GM18519 (cell line): ENCODE results near the gene TBL3.
"Not testable (repeated sequence)": the region's sequence is repeated elsewhere in the genome, so short reads cannot be mapped to it uniquely, and the experiment has no call there.

Source experiments
- ATAC-seq: cut with Tn5 transposase; IDR thresholded peaks from one replicate; pipeline ENCODE4 v1.9.1; 2021; ENCODE audit warnings: mild to moderate bottlenecking, moderate library complexity; ENCODE audit not compliant: unreplicated experiment, low FRiP score

The TBL3 gene

DNA sequence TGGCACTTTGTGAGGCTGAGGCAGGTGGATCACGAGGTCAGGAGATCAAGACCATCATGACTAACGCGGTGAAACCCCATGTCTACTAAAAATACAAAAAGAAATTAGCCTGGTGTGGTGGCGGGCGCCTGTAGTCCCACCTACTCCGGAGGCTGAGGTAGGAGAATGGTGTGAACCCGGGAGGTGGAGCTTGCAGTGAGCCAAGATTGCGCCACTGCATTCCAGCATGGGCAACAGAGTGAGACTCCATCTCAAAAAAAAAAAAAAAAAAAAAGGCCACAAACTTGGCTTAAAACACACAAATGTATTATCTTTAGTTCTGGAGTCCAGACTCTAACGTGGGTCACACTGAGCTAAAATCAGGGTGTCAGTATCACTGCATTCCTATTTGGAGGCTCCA is 39.9 kb downstream of the TBL3 start:
- ATAC-seq: not testable (repeated sequence)

DNA sequence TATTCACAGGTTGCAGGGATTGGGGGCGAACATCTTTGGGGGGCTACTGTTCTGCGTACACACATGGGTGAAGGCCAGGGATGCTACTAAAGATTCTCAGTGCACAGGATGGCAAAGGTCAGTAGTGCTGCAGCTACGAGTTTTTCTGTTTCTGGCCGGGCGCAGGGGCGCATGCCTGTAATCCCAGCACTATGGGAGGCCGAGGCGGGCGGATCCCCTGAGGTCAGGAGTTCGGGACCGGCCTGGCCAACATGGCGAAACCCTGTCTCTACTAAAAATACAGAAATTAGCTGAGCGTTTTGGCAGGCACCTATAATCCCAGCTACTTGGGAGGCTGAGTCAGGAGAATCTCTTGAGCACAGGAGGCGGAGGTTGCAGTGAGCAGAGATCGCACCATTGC is 41.7 kb downstream of the TBL3 start:
- no peak for ATAC-seq

DNA sequence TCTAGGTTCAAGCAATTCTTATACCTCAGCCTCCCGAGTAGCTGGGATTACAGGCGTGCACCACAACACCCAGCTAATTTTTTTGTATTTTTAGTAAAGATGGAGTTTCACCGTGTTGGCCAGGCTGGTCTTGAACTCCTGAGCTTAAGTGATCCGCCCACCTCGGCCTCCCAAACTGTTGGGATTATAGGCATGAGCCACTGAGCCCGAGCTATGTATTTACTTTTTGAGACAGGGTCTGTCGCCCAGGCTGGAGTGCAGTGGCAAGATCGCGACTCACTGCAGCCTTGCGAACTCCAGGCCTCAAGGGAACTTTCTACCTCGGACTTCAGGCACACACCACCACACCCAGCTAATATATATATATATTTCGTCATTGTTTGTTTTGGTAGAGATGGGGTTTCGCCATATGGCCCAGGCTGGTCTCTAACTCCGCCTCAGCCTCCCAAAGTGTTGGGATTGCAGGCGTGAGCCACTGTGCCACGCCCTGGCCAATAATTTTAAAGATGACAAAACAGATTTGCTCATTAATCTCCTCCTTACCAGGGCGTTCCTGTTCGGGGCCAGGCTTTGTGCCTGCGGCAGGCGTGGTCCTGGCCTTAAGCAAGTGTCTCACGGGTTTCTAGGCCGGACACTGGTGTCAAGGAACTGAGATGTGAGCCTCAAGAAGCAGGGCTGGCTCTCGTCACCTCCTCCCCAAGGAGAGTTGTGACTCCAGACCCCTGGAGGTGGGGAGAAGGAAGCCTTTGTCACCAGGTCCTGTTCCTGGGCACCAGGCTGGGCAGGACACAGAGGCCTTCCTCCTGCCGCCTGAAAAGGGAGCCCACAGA is 43.5 kb downstream of the TBL3 start:
- ATAC-seq: no peak

DNA sequence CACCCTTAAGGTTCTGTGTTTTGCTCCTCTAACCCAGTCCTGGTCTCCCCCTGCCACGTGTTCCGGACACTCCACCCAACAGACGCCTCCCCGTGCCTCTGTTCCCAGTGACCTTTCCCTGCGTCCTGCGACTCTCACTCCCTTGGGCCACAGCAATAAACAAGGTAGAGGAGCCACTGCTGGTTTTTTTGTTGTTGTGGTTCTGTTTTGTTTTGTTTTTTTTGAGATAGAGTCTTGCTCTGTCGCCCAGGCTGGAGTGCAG is 44.0 kb downstream of the TBL3 start:
- no peak for ATAC-seq

DNA sequence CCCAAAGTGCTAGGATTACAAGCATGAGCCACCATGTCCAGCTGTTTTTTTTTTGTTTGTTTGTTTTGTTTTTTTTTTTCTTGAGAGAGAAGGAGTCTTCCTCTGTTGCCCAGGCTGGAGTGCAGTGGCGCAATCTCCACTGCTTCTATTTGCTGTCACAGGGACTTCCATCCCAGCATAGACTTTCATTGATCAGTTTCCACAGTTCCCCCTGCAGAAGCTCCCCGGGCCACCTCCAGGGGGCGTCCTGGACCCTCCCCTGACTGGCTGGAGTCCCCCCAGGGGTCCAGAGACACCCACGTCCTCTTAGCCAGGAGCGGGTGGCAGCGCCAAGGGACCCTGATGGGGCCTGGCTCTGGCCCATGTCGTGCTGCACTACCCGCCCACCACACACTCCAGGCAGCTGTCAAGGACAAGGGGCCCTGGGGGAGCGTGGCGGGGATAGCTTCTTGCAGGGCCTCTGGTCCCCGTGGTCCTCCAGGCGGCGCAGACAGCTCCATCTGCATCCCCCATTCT is 44.6 kb downstream of the TBL3 start:
- no peak for ATAC-seq

DNA sequence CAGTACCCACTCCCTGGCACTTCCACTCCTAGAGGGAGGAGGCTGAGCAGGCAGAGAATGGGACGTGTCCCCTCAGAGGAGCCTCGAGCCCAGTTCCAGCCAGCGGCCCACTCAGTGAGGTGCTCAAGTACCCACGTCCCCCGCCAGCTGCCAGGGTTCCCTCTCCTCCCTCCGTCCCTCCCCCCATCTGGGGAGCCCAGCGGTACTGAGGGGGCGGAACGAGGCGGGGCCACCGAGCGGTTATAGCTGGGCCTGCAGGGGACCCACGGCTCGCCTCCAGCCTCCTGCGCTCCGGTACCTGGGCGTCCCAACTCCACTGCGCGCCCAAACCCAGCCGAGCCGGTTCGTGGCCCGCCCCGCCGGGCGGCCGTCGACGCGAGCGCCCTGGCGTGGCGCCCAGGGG is 47.7 kb downstream of the TBL3 start, which contains the start of gene NPW:
NPW (plus strand) TSS at position 268 of the 403 bp plus-strand sequence.
- no peak for ATAC-seq

DNA sequence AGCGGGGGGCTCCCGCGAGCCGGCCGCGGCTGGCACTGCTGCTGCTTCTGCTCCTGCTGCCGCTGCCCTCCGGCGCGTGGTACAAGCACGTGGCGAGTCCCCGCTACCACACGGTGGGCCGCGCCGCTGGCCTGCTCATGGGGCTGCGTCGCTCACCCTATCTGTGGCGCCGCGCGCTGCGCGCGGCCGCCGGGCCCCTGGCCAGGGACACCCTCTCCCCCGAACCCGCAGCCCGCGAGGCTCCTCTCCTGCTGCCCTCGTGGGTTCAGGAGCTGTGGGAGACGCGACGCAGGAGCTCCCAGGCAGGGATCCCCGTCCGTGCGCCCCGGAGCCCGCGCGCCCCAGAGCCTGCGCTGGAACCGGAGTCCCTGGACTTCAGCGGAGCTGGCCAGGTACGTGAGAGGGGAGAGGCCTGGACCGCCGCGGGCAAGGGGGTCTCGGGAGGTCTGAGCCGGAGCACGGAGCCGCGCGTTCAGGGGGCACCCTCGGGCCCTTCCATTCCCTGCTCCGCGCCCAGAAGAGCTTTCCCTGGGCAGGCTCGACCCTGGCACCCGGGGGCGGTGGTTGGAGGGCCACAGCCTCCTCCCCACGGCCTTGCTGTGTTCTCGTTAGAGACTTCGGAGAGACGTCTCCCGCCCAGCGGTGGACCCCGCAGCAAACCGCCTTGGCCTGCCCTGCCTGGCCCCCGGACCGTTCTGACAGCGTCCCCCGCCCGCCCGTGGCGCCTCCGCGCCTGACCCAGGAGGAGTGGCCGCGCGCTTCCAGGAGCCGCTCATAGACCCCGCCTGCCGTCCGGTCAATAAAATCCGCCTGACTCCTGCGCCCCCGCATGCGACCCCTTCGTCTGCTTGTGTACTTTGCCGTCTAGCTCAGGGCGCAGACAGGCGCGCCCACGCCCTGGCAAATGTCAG is 48.3 kb downstream of the TBL3 start:
- ATAC-seq: no peak

DNA sequence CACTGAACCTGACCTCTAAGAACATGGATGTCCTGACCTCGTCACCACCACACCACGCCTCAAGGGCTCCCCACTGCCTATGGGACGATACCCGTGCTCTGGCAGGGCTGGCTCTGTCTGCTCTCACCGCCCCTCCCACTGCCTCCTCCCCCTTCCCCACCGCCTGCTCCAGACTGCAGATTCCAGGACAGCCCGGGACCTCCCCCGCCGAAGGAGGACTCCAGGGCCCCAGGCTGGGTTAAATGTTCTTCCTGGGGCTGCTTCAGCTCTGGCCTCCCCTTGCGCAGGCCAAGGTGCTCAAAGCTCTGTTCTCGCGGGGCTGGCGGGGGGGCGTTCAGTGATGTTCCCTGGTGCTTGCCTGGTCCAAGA is 50.9 kb downstream of the TBL3 start:
- ATAC-seq: no peak

DNA sequence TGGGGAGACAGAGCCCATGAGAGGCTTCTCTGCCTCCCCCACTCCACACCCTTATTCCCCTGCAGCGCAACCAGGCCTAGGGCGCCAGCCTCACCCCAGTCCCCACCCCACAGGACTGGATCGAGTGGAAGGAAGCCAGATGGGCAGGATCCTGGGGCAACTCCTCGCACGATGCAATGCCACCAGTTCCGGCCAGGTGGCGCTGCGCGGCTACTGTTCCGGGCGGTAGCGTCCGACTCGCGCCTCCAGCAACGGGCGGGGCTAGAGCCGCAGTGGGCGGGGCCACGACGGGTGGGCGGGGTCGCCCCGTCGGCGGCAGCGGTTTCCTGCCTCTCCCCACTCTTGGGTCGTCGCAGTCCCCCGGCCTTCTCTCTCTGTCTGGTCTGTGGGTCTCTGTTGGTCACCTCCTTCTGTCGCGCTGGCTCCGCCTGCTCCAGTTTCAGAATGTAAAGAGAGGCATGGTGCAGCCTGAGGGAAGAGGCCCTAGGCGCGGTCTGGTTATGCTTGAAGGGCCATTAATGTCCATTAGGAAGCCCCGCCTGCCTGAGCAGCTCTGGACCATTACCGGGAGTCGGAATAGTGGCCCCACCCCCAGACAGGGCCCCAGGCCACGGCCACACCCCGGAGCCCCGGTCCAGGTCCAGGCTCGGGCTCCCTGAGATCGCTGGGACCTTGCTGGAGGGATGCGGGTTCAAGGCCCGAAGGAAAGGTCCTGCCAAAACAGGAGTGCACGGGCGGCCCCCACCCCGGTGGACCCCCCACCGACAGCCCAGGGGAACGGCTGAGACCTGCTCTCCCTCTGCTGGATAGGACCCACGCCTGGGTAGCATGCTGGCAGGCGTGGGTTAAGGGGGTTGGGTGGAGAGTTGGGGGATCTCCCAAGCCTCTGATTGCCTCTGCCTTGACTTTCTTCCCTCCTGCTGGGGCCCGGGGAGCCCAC is 51.5 kb downstream of the TBL3 start:
- ATAC-seq: peak; percentile 81

DNA sequence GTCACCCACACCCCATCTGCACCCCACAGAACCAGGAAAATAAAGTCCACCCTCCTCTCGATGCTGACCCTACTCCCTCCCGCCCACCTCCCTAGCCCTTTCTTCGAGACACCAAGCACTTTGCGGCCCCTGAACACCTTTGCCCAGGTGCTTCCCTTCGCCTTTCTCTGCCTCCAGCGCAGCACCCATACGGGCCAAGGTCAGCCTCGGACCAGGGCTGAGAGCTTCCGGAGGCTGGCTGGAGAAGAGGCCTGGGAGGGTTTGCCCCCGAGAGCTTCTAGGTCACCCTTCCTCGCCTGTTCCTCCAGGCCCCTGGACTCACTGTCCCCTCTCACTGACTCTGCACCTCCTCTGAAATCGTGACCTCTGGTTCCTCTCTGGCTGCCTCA is 52.2 kb downstream of the TBL3 start:
- ATAC-seq: no peak

DNA sequence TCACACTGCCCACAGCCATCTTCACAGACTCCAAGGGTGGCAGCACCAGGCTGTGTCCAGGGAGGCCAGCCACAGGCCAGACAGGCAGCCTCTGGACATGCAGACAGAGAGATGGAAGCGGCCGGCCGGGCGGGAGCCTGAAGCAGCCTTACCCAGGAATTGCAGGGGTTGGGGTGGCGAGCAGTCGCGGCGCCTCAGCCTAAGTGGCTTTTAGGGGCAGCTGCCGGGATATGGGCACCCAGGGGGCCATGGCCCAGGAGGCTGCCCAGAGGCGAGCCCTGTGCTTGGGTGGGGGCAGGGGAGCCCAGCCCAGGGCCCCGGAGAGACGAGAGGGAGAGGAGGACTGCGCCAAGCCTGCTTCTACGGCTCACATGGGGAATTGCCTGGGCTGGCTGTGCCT is 53.4 kb downstream of the TBL3 start:
- ATAC-seq: no peak

DNA sequence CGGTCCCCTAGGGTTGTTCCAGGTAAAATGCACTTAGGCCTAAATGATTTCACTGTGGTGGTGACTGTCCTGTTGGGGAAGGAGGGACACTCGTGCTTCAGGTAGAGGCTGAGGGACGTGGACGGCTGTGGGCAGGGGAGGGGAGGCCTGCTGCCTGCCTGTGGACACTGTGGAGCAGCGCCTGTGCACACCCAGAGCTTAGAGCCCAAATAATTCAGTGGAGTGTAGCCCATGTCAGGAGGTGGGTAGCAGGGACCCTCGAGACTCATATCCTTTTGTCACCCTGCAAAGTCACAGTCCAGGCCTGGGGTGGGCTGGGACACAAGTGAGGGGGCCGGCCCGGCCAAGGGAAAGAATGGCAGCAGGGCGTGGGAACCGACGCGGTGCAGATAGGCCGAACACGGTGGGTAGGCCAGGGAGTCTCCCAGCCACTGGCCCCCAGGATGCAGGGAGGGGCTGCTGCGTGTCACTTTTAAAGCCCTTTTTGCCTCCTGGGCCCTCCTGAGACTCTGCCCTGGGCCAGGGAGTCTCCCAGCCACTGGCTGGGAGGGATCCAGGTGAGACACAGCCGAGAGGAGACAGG is 54.1 kb downstream of the TBL3 start:
- ATAC-seq: no peak

DNA sequence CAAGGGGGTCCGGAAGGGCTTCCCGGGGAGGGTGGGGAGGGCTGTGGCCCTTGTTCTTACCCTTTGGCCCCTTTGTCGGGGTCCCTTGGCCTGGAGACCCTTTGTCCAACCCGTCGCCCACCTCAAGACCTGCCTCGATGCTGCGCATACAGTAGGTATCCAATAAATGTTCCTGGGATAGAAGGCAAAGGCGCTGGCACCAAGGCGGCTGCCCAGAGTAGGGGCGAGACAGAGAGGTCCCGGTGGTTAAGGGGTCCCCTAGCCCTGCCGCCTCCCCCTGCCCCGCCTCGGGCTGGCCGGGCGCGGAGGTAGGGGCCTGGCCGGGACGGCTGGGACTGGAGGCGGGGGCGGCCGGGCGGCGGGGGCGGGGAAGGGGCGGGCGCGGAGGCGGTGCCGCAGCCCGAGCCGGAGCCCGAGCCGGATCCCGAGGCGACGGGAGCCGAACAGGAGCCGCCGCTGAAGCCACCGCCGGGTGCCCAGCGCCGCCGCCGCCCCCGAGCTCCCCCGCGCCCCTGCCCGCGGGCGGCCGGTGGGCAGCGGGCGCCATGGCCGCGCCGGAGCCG is 54.7 kb downstream of the TBL3 start, which contains the start of gene NHERF2:
NHERF2 (plus strand) TSS at position 442 of the 563 bp plus-strand sequence; CDS start at position 546, 104 bp downstream.
- ATAC-seq: no peak

DNA sequence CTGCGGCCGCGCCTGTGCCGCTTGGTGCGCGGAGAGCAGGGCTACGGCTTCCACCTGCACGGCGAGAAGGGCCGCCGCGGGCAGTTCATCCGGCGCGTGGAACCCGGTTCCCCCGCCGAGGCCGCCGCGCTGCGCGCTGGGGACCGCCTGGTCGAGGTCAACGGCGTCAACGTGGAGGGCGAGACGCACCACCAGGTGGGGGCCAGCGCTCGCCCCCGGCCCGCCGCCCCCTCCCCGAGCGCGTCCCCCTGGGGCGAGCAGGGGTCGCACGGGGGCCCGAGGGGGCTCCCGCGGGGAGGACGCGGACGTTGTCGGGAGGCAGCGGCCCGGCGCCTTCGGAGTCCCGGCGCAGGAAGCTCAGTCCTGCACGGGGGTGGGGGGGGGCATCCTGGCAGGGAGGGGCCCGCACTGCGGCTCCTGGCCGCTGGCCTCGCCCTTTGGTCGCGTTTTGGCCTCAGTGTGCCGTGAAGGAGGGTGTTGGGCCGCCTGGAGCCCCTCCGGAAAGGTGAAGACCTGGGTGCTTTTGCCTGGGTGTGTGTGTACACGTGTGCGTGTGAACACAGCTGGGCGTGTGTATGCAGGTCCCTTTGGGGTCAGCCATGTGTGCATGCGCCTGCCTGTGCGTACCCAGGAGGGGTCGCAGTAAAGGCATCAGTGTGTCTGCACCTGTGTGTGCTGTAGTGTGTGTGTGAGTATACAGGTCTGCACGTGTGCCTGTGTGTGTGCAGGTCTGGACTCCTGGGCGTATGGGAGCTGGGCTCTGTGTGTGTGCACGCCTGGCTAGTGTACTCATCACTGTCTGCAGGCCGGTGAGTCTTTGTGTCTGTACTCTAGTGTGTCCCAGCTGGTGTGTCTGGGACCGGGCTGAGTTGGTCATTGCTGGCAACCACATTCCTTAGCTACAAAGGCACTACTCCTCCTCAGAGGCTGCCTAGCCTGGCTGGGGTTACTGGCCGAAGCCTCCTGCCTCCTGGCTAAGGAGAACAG is 55.5 kb downstream of the TBL3 start:
- no peak for ATAC-seq

DNA sequence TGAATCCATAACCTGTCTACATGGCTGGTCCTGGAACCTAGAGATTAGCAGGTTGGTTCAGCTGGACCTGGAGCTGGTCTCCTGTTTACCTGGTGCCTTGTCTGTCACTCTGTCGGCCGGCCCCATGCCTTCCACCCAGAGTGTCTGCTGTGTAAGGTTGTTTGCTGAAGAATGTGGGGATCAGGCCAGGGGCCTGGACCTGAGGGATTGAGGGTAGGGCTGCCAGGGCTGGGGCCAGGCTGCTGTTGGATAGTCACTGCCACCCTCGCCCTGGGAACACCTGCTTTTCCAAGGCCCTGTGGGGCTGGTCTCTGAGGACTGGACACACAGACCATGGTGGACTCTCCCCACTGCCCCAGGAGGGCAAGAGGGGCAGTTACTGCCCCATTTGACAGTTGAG is 56.3 kb downstream of the TBL3 start:
- no peak for ATAC-seq

DNA sequence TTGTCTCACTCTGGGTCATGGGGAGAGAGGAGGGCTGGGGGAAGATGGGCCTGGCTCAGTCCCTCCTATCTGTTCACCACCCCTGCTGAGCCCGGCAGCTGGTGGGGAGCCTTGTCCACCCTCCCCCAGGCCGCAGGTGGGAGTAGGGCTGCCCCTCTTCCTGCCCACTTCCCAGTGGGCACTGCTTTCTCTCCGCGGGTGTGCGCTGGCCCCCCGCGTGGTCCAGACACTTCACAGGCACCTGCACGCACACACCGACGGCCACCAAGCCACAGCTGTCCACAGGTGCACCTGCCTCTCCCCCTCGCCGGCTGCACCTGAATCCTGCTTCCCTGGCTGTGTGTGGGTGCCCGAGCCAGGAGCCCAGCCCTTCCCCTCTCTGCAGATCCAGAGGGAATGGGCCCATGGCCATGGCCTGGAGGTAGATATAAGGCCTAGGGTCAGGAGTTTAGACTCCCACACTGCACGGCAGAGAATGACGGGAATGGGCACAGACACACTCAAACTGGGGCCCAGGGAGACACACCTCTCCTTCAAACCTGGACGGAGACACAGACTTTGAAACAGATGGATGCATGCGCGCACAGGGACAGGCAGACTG is 56.9 kb downstream of the TBL3 start:
- ATAC-seq: no peak

DNA sequence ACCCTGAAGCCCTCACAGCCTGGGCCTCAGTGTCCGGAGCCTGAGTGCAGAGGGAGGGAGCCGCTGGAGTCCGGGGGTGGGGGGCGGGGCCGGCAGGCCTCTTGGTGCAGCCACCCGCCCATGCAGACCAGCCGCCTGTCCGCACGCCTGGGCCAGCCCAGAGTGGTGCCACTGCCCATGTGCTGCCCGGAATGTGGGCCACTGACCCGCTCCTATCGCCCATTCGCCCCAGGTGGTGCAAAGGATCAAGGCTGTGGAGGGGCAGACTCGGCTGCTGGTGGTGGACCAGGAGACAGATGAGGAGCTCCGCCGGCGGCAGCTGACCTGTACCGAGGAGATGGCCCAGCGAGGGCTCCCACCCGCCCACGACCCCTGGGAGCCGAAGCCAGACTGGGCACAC is 57.5 kb downstream of the TBL3 start:
- no peak for ATAC-seq

DNA sequence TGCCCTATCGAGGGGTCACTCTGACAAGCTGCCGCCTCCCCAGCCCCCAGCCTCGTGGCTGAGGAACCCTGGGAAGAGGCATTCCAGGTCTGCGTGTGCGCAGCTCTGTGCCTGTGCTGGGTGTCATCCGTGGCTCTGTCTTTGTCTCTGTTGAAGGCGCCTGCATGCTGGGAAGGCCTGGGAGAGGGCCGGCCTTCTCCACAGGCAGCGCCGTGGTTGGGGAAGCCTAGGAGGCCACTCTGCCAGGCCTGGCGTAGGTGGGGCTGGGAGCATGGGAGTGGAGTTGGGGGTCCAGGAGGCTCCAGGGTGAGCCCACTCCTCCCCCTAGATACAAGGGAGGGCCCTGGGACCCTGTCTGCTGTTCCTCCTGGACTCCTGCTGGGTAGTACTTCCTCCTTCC is 58.2 kb downstream of the TBL3 start:
- ATAC-seq: no peak
